ENCODE results near the gene WASHC4. TPM values are rescaled to one million over a fixed set of nuclear protein-coding genes. Genes with fewer than 3 reads are reported as not detected.
"Not testable (repeated sequence)": the region's sequence is repeated elsewhere in the genome, so short reads cannot be mapped to it uniquely, and the experiment has no call there.

WASHC4 gene
- total RNA-seq, 1 donor from 2014 or later = 25.7 TPM

GRCh38 chr12:105157606-105158005 is 50.1 kb downstream of the WASHC4 start:
- no peak for DNase-seq (ENCODE audit: low spot score)
- intact Hi-C loops (cut with DNase I) = no loop called here

- DNase-seq (ENCODE audit: low spot score) = no peak
- intact Hi-C loops (cut with DNase I) = no loop called here
These were observed 51.3 kb downstream of the WASHC4 start for GRCh38 chr12:105158876-105159275.

- intact Hi-C loops (cut with DNase I) = no loop called here
These were observed 54.6 kb downstream of the WASHC4 start for GRCh38 chr12:105162174-105162573.

DNA sequence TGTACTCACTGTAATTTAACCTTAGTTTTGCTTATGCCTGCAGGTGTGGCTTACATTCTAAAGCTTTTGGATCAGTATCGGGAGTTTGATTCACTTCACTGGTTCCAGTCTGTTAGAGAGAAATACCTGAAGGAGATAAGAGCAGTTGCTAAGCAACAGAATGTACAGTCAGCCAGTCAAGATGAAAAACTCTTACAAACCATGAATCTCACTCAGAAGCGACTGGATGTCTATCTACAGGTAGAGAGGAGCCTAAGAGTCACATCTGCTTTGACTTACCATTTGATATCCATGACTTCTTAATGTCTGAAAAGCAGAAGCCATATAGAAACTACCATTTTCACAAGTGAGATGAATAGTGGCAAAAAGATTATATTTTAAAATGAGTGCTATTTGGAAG is 56.5 kb downstream of the WASHC4 start:
- no peak for DNase-seq (ENCODE audit: low spot score)
- intact Hi-C loops (cut with DNase I) = no loop called here

More at GRCh38 chr12:105162174-105162573, 54.6 kb downstream of the WASHC4 start:
- no peak for DNase-seq (ENCODE audit: low spot score)

DNA sequence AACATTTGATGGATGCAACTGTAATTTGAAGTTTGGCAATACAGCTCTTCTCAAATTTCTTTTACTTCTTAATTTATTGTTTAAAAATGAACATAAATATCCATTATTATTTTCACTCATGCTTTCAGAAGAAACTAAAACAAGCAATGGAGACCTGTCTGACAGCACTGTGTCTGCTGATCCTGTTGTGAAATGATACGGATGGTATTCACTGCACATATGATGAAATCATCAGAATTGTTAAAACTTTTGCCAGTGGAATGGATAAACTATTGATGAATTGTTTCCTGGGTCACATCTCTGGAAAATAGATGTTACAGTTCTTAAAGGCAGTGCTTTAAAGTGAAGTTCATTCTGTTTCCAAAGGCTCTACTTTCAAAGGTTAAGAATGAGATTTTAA is 59.2 kb downstream of the WASHC4 start:
- intact Hi-C loops (cut with DNase I) = no loop called here
- no peak for DNase-seq (ENCODE audit: low spot score)

DNA sequence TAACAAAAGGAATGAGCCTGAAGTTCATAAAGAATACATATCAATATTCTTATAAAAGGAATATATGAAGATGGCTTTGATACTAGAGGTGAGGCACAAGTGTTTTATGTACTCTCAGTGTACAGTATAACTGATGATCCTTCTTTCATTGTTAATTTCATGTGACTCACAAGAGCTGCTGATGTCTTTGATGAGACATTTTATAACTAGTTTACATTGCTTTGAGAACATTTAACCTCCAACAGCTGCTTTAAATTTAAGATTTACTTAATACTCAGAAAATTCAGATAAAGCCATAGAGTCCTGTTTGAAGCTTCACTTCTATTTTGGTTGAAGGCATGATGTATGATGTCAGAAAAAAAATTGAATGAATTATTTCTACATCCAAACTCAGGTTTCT is 59.8 kb downstream of the WASHC4 start:
- DNase-seq (ENCODE audit: low spot score) = no peak
- intact Hi-C loops (cut with DNase I) = no loop called here

GRCh38 chr12:105168006-105168405 is 60.5 kb downstream of the WASHC4 start:
- intact Hi-C loops (cut with DNase I) = no loop called here
- no peak for DNase-seq (ENCODE audit: low spot score)

DNA sequence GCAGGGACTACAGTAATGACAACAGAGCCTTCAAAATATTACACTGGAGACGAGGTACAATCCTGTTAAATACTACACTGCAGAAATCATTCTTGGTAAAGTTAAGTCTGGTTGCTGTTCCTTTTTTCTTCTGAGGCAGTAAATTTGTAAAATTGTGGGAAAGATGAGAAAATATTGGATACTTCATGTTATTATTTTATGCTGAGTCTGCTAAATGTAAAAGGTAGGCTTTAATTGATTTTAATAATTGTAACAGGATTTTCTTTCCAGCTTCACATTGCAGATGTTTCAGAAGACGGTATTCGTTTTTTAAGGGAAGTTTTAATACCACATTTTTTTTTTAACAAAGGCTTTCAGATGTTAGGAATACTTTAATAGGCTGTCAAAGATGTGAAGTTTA is 62.6 kb downstream of the WASHC4 start:
- DNase-seq (ENCODE audit: low spot score) = no peak
- intact Hi-C loops (cut with DNase I) = no loop called here

DNA sequence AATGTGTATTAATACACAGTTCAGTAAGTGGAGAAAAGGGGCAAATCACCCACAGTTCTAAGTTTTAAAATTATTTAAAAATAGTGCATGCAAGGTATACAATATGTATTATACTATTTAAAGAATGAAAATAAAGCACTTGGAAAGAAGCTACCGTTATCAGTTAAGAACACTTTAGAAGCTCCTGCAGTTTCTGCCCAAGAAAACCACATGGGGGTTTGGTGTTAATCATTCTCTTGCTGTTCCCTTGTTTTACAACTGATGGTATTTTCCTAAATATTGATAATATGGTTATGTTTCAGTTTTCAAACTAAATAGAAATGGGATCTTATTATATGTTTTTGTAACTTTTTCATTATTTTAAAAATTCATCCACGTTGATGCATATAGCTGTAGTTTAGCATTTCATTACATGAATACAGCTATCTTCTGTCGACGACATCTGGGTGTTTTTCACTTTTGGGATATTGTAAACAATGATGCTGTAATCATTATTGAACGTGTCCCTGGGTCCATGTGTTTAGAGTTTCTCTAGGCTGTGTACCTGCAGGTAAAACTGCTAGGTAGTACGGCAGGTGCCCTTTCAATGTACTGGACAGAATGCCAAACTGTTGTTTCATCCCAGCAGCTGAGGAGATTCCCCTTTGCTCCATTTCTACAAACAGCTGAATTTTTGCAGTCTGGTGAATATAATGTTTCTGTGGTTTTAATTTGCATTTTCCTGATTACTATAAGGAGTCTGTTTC is 64.3 kb downstream of the WASHC4 start:
- DNase-seq (ENCODE audit: low spot score) = no peak
- intact Hi-C loops (cut with DNase I) = no loop called here

GRCh38 chr12:105175397-105175990 is 68.0 kb downstream of the WASHC4 start:
- intact Hi-C loops (cut with DNase I) = no loop called here
- no peak for DNase-seq (ENCODE audit: low spot score)

DNA sequence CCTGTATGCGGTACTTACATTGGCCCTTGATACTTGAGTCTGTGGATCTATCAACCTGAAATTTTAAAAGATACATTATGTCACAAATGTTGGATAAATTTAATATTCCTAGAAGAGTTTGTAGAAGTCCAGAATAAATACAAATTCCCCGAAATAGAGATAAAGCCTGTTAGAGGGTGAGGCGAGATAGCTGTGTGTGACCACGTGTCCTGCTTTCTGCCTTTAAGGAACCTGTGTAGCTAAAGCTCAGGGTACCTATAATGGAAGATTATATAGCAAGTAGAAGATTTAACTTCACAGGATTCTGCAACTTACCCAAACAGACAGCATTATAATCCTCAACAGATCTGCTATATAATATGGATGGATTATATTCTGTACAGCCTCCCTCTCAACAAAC is 69.7 kb downstream of the WASHC4 start:
- intact Hi-C loops (cut with DNase I) = no loop called here
- no peak for DNase-seq (ENCODE audit: low spot score)

DNA sequence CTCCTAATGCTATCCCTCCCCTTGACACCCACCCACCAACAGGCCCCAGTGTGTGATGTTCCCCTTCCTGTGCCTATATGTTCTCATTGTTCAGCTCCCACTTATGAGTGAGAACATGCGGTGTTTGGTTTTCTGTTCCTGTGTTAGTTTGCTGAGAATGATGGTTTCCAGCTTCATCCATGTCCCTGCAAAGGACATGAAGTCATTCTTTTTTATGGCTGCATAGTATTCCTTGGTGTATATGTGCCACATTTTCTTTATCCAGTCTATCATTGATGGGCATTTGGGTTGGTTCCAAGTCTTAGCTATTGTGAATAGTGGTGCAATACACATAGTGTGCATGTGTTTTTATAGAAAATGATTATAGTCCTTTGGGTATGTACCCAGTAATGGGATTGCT is 71.6 kb downstream of the WASHC4 start:
- intact Hi-C loops (cut with DNase I); DNase-seq (ENCODE audit: low spot score): not testable (repeated sequence)

DNA sequence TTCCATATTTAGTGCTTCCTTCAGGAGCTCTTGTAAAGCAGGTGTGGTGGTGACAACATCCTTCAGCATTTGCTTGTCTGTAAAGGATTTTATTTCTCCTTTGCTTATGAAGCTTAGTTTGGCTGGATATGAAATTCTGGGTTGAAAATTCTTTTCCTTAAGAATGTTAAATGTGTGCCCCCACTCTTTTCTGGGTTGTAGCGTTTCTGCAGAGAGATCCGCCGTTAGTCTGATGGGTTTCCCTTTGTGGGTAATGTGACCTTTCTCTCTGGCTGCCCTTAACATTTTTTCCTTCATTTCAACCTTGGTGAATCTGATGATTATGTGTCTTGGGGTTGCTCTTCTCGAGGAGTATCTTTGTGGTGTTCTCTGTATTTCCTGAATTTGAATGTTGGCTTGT is 75.9 kb downstream of the WASHC4 start:
- intact Hi-C loops (cut with DNase I); DNase-seq (ENCODE audit: low spot score): not testable (repeated sequence)

DNA sequence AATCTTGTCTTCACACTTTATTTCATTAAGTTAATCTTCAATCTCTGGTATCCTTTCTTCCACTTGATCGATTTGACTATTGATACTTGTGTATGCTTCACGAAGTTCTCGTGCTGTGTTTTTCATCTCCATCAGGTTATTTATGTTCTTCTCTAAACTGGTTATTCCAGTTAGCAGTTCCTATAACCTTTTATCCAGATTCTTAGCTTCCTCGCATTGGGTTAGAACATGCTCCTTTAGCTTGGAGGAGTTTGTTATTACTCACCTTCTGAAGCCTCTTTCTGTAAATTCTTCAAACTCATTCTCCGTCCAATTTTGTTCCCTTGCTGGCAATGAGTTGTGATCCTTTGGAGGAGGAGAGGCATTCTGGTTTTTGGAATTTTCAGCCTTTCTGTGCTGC is 76.4 kb downstream of the WASHC4 start:
- DNase-seq (ENCODE audit: low spot score); intact Hi-C loops (cut with DNase I): not testable (repeated sequence)

DNA sequence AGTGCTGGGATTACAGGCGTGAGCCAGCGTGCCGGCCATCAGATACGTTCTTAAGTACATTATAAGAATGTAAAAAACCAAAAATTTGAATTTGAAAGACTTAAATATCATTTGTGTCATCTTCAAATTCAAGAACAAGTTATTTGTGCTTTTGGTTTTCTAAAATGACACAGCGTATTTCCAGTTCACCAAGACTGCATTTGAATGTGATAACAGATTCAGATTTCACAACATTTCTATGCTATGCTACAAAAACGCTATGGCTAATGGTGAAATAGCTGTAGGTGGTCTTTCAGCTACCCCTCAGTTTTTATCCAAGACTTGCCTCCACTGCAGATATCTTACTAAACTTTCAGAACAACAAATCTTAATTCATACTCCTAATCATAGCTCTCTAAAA is 81.8 kb downstream of the WASHC4 start:
- no peak for DNase-seq (ENCODE audit: low spot score)

GRCh38 chr12:105190530-105190929 is 83.0 kb downstream of the WASHC4 start:
- no peak for DNase-seq (ENCODE audit: low spot score)
- intact Hi-C loops (cut with DNase I) = no loop called here

More for the DNA sequence above, 81.8 kb downstream of the WASHC4 start:
- intact Hi-C loops (cut with DNase I) = no loop called here

DNA sequence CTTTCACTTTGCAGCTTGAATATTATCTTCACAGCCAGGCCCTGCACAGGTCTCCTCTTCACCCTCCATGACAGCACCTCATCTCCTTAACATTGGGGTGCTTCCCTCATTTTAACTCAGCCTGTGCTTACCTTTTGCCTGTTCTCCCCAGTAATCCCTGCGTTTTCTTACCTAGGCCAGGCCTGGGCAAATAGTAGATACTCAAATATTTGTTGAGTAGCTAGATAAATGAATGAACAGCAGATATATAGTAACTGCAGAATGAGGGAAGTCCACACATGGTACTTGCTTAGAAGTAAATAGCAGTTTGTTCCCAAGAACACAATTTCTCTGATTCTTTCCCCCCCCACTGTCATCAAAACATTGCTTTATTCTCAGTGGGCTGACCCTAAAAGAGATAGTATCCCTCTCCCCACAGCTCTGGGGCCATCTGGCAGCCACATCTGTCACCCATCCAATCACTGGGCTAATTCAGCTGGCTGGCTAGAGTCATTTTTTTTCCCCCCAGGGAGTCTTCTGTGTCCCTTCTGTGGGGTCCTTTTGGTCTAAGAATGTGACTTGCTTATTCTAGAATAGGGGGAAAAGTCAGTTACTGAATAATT is 85.2 kb downstream of the WASHC4 start:
- intact Hi-C loops (cut with DNase I) = no loop called here
- DNase-seq (ENCODE audit: low spot score) = no peak

DNA sequence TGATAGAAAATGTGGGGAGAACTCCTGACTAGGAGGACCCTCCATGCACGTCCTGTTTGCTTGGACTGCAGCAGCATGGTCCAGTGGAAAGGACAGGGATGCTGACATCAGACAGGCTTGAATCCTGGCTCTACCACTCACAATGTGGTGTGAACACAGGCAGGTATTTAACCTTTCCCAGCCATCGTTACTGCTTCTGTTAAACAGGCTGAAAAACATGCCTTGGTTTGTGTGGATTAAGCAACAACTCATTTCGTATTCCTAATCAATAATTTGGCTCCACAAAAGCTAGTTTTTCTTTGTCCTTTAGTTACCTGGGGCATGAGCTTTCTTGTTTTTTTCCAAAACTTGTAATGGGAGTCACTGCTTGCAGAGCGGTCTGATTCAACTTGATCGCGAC is 87.4 kb downstream of the WASHC4 start:
- no peak for DNase-seq (ENCODE audit: low spot score)
- intact Hi-C loops (cut with DNase I) = no loop called here

DNA sequence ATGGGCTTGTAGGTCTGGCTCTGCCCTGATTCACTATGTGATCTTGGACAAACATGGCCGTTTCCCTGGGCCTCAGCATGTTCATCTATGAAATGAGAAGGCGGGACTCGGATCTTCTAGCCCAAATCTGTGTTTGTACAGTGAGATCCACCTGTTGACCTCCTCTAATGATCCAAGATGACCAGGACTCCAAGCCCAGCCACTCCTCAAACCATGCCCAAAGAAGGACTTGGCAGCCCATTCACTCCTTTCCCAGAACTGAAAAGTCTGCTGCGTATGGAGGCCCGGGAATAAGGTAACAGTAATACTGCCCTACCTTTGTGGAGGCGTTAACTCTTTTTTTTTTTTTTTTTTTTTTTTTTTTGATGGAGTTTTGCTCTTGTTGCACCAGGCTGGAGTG is 88.6 kb downstream of the WASHC4 start:
- intact Hi-C loops (cut with DNase I) = no loop called here
- DNase-seq (ENCODE audit: low spot score) = no peak

DNA sequence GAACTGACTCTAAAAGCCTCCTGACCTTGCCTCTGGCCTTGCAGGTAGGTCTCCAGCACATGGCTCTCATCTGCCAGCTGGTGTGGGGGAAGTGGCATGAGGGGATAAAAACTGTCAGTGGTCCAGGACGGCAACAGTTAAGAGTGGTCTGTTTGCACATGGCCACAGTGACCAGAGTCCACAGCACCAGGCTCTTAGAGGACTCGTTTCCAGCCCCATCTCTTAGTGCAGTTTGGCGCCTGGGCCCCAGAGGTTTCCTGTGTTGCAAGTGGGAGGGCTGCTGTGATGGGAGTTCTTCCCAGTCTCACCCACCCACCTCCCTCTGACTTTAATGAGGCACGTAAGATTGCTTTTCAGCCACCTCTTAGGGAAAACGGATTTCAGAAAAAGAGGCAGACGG is 91.4 kb downstream of the WASHC4 start:
- intact Hi-C loops (cut with DNase I) = no loop called here
- DNase-seq (ENCODE audit: low spot score) = no peak

DNA sequence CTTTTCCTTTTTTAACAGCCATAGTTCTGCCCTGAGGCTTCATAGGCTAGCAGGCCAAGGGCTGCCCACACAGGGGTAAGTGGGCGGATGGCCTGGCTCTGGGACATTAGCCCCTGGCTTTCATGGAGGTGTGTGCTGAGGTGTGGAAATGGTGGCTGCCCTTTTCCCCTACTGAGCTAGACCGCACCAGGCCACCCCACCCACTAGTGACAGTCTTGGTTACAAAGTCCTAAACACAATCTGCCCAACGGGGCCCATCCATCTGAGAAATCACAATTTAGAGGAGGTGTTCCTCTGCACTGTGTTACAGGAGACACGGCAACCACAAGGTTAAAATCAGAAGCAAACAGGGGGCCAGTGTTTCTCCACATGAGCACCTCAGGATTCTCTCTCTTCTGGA is 92.9 kb downstream of the WASHC4 start:
- intact Hi-C loops (cut with DNase I) = no loop called here
- DNase-seq (ENCODE audit: low spot score) = no peak
